ENCODE measurements around the gene NEDD4. TPM values are rescaled to one million over a fixed set of nuclear protein-coding genes. Genes with fewer than 3 reads are reported as not detected.
"Not testable (repeated sequence)": the region's sequence is repeated elsewhere in the genome, so short reads cannot be mapped to it uniquely, and the experiment has no call there.

Gene NEDD4
- total RNA-seq, 1 experiment from 2014 or later, result 19.5 TPM

- DNase-seq (ENCODE audit: low read depth), result peak; percentile 51
These were observed 95.7 kb downstream of the NEDD4 start for GRCh38 chr15:55897560-55898336.

- DNase-seq (ENCODE audit: low read depth), result no peak
These were observed 98.9 kb downstream of the NEDD4 start for GRCh38 chr15:55894399-55894965.

- no peak for DNase-seq (ENCODE audit: low read depth)
These were observed 99.6 kb downstream of the NEDD4 start for GRCh38 chr15:55893852-55894251.

GRCh38 chr15:55891196-55891595 is 102.2 kb downstream of the NEDD4 start:
- no peak for DNase-seq (ENCODE audit: low read depth)

GRCh38 chr15:55884223-55884622 is 109.2 kb downstream of the NEDD4 start:
- no peak for DNase-seq (ENCODE audit: low read depth)

GRCh38 chr15:55879181-55879580 is 114.2 kb downstream of the NEDD4 start:
- DNase-seq (ENCODE audit: low read depth), result no peak

GRCh38 chr15:55873024-55873720 is 120.2 kb downstream of the NEDD4 start:
- DNase-seq (ENCODE audit: low read depth), result no peak

GRCh38 chr15:55872471-55872870 is 120.9 kb downstream of the NEDD4 start:
- no peak for DNase-seq (ENCODE audit: low read depth)

- no peak for DNase-seq (ENCODE audit: low read depth)
These were observed 123.8 kb downstream of the NEDD4 start for GRCh38 chr15:55869660-55870059.

- peak; percentile 50 for DNase-seq (ENCODE audit: low read depth)
These were observed 124.7 kb downstream of the NEDD4 start for GRCh38 chr15:55868707-55869106.

- DNase-seq (ENCODE audit: low read depth), result not testable (repeated sequence)
These were observed 125.1 kb downstream of the NEDD4 start for GRCh38 chr15:55868291-55868690.

- DNase-seq (ENCODE audit: low read depth), result no peak
These were observed 129.5 kb downstream of the NEDD4 start for GRCh38 chr15:55863911-55864310.

GRCh38 chr15:55861115-55861514 is 132.3 kb downstream of the NEDD4 start:
- no peak for DNase-seq (ENCODE audit: low read depth)

GRCh38 chr15:55860468-55860867 is 132.9 kb downstream of the NEDD4 start:
- DNase-seq (ENCODE audit: low read depth), result no peak

GRCh38 chr15:55859681-55860080 is 133.7 kb downstream of the NEDD4 start:
- no peak for DNase-seq (ENCODE audit: low read depth)

- DNase-seq (ENCODE audit: low read depth), result no peak
These were observed 134.8 kb downstream of the NEDD4 start for GRCh38 chr15:55858661-55859060.

GRCh38 chr15:55856506-55857164 is 136.8 kb downstream of the NEDD4 start:
- no peak for DNase-seq (ENCODE audit: low read depth)

- no peak for DNase-seq (ENCODE audit: low read depth)
These were observed 140.3 kb downstream of the NEDD4 start for GRCh38 chr15:55853134-55853533.

GRCh38 chr15:55846116-55846707 is 147.2 kb downstream of the NEDD4 start:
- peak; percentile 64 for DNase-seq (ENCODE audit: low read depth)

- DNase-seq (ENCODE audit: low read depth), result not testable (repeated sequence)
These were observed 150.5 kb downstream of the NEDD4 start for GRCh38 chr15:55842897-55843296.

- DNase-seq (ENCODE audit: low read depth), result no peak
These were observed 157.5 kb downstream of the NEDD4 start for GRCh38 chr15:55835866-55836265.

- no peak for DNase-seq (ENCODE audit: low read depth)
These were observed 159.1 kb downstream of the NEDD4 start for GRCh38 chr15:55834331-55834730.

Measured in HT1080 (cell line).